Mononuclear cell (primary cell): ENCODE results near the gene FCN3. TPM values are rescaled to one million over a fixed set of nuclear protein-coding genes. Genes with fewer than 3 reads are reported as not detected.

ENCODE experiments used
- H3K27me3 ChIP-seq: 2 replicates; pipeline ENCODE4 v1.6.0; 2011; ENCODE audit warnings: low read length, control low read depth; ENCODE audit not compliant: insufficient read depth
- H3K4me1 ChIP-seq: 2 replicates; pipeline ENCODE4 v1.5.1; 2011; ENCODE audit warnings: mild to moderate bottlenecking, low read length, control low read depth; ENCODE audit not compliant: insufficient read depth
- H3K4me3 ChIP-seq: 2 replicates; pipeline ENCODE4 v1.5.1; 2011; ENCODE audit warnings: mild to moderate bottlenecking, low read length, moderate library complexity
- H3K9me3 ChIP-seq: 2 replicates; pipeline ENCODE4 v1.5.1; 2011; ENCODE audit warnings: low read depth, mild to moderate bottlenecking, control low read depth, low read length
- total RNA-seq: library from RNA; depleted of rRNA; stranded (reverse); fragments of >200 nt; gene quantifications from one replicate; pipeline ENCODE4 v1.2.3, GENCODE V29; 2012

Gene FCN3
- total RNA-seq, 1 donor: not detected

DNA sequence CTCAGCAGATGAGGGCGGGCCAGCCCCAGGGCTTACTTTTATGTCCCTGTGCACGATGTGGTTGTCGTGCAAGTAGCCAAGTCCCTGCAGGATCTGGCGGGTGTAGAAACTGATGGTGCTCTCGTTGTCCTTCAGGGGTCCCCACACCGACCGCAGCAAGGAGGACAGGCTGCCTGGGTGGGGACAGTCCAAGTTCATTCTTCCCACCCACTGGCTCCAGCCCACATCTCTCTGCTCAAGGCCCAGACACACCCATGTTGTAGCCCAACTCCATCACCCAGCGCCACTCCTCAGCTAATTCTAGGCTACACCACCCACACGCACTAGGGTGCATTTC, 14.8 kb downstream of the FCN3 start:
- H3K9me3 ChIP-seq: no peaks in the 10 kb centered on the region
- H3K27me3 ChIP-seq: no peaks in the 10 kb centered on the region
- peaks cover 43% of the 10 kb centered on the region for H3K4me1 ChIP-seq
- no peak overlapping the region for H3K4me3 ChIP-seq

DNA sequence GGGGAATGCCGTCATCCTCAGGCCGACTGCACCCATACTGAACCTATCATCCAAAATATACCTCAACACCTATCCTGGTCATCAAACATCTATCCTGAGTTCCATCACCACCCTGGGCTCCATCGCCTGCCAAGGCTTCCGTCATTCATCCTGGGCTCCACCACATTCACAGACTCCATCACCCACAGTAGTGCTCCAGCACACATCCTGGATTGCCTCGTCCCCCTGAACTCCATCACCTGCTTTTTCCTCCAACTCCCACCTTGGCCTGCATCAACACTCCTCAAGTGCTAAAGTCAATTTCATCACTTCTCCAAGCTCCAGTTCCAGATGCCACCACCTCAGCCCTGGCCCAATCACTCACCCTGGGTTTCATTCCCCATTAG, 15.7 kb downstream of the FCN3 start:
- H3K4me1 ChIP-seq: peaks cover 39% of the 10 kb centered on the region
- no peaks in the 10 kb centered on the region for H3K9me3 ChIP-seq
- H3K27me3 ChIP-seq: no peaks in the 10 kb centered on the region
- H3K4me3 ChIP-seq: no peak overlapping the region

DNA sequence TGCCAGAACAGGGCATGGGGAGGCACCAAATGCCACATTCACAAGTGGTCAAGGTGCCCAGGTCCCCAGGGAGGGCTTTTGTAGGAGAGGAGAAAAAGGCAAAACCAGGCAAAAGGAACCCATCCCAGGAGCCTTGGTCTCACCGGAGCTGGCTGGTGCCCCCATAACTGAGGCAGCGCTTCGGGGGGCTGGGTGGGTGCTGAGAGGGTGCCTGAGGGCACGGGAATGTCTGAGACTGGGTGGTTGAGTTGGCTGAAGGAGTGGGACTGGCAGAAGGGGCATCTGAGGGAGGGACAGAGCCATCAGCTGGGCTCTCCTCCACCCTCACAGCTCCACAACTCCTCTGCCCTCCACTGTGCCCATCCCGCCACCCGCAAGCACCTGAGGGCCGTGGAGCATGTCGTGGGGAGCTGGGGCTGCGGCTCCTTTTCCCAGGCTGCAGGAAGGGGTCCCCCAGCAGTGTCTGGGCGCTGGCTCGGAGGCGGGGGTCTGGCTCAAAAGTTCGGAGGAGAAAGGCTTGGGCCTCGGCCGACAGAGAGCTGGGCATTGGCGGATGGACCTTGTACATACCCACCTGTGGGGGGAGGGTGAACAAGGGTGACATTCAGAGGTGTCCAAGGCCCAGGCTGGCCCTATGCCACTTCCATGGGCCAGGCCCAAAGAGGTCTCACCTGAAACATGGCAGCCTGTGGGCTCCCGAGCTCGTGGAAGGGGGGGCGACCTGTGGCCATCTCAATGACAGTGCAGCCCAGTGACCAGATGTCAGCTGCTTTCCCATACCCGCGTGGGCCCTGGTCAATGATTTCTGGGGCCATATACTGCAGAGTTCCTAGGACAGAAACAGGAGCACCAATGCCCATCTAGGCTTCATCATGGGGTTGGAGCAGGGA, 16.3 kb downstream of the FCN3 start:
- Histone ChIP-seq H3K4me1 (peaks cover 39% of the 10 kb centered on the region), H3K9me3 (no peaks in the 10 kb centered on the region), H3K27me3 (no peaks in the 10 kb centered on the region), H3K4me3 (no peak overlapping the region)

DNA sequence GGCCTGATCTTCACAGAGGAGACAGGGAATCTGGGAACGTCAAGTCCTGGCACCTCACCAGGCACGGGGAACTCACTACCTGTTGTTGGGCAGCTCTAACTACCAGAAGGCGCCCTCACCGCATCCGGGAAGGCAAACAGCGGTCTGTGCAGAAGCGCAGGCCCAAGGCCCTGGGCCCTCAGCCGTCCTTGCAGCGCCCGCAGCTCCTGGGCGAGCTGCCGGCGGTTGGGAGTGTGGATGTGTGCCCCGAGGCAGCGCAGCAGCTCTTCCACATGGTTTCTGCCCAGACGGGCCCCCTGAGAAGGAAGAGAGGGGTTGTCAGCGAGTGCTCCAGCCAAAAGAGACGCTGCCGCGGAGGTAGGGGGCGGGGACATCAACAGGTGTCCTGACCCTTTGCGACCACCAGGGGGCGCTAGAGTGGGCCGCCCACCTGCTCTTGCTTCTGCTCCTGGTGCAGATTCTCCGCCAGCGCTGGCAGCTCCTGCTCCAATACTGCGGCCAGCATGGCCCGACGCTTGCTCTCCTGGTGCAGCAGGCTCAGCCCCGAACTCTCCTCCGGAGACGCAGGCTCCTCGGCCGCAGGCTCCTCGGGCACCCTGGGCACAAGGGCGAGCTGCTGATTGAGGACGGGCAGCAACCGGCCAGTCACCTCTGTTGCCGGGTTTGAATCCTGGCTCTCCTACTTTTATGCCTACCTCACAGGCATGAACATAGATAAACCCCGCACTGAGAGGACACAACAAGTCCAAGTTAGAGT, 17.2 kb downstream of the FCN3 start:
- H3K4me3 ChIP-seq: peak overlapping the region; percentile 23
- H3K9me3 ChIP-seq: no peaks in the 10 kb centered on the region
- H3K27me3 ChIP-seq: no peaks in the 10 kb centered on the region
- peaks cover 39% of the 10 kb centered on the region for H3K4me1 ChIP-seq

DNA sequence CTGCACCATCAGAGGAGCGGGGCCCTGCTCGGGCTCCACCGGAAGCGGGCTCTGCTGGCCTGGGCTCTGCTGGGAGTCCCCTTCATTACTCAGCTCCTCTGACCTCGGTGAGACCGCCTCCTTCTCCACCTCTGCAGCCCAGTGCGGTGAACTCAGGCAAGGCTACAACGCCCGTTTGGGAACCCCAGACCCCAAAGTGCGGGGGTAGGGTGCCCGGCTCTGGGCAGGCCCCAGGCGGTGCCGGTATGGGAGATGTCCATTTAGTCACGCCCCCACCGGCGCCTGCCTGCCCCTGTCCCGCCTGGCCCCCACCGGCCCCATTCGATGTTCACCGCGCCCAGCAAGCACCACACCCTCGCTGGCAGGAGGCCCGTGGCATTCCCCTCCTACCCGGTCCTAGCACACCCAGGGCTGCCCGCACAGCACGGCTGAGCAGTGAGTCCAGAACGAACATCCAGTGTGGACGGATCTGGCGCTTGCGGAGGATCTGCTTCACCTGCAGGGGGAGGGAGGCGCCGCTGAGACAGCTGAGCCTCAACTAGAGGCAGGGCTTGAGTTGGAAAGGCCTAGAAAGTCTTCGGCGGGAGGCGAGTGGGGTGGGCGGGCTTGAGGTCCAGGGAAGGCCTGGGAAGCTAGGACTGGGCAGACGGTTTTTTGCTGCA, 17.9 kb downstream of the FCN3 start:
- Histone ChIP-seq H3K27me3 (no peaks in the 10 kb centered on the region), H3K9me3 (no peaks in the 10 kb centered on the region), H3K4me3 (peak overlapping the region; percentile 23), H3K4me1 (peaks cover 39% of the 10 kb centered on the region)

DNA sequence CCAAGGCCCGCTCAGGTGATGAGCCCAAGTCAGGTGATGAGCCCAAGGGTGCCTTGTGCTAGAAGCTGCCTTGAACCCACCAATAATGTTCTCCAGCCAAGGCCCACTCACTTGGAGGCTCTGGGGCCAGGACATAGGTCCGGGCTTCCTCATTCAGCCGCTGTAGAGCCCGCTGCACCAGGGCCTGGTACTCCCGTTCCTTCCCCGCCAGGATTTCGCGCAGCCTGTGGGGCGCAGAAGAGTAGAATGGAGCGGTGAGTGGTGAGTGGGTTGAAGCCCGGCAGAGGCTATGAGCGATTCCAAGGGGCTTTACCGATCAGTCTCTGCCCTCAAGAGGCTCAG, 18.4 kb downstream of the FCN3 start:
- H3K27me3 ChIP-seq: no peaks in the 10 kb centered on the region
- H3K4me3 ChIP-seq: no peak overlapping the region
- H3K9me3 ChIP-seq: no peaks in the 10 kb centered on the region
- peaks cover 39% of the 10 kb centered on the region for H3K4me1 ChIP-seq

DNA sequence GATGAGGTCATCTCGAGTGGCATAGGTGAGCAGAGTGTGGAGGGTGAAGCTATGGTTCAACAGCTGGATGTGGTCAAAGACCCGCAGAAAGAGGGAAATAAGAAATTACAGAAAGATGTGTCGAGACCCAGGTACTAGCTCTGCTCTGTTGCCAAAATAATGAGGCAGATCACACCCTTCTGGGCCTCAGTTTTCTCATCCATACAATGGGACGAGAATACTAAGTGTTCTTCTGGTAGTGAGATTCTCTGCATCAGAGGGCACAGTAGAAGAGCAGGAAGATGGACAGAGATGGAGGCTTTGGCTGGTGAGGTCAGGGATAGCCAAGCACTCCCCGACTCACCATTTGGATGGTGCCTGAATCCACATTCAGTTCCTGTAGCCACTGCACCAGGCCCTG, 18.9 kb downstream of the FCN3 start:
- H3K4me3 ChIP-seq: no peak overlapping the region
- peaks cover 36% of the 10 kb centered on the region for H3K4me1 ChIP-seq
- H3K27me3 ChIP-seq: no peaks in the 10 kb centered on the region
- no peaks in the 10 kb centered on the region for H3K9me3 ChIP-seq

DNA sequence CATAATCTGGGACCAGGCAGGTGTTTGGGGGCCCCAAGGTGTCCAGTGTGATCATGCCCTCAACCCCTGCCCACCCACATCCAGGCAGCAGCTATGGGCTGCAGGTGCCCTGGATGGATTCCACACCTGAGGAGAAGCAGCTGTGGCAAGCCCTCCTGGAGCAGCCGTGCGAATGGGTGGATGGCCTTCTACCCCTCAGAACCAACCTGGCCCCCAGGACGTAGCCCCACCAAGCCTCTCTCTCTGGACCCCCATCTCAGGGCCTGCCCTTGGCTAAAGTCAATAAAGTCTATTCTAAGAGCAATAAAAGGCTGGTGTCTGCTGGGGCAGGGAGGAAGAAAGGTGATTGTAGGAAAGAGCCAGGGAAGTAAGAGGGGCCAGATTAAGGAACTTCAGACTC, 21.0 kb downstream of the FCN3 start:
- Histone ChIP-seq H3K27me3 (no peaks in the 10 kb centered on the region), H3K9me3 (no peaks in the 10 kb centered on the region), H3K4me1 (peaks cover 39% of the 10 kb centered on the region), H3K4me3 (no peak overlapping the region)

DNA sequence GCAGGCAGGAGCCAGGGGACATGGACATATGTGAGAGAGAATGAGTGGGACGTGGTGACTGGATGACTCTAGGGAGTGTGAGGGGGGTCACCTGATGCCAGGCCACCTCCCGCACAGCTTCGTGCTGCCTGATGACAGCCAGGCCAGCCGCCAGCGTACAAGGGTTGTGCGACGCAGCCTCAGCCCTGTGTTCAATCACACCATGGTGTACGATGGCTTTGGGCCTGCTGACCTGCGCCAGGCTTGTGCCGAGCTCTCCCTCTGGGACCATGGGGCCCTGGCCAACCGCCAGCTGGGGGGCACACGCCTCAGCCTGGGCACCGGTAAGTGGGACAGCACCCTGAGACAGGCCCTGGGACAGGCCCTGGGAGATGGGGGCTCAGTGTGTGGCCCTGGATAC, 21.5 kb downstream of the FCN3 start:
- Histone ChIP-seq H3K4me3 (no peak overlapping the region), H3K9me3 (no peaks in the 10 kb centered on the region), H3K27me3 (no peaks in the 10 kb centered on the region), H3K4me1 (peaks cover 39% of the 10 kb centered on the region)

DNA sequence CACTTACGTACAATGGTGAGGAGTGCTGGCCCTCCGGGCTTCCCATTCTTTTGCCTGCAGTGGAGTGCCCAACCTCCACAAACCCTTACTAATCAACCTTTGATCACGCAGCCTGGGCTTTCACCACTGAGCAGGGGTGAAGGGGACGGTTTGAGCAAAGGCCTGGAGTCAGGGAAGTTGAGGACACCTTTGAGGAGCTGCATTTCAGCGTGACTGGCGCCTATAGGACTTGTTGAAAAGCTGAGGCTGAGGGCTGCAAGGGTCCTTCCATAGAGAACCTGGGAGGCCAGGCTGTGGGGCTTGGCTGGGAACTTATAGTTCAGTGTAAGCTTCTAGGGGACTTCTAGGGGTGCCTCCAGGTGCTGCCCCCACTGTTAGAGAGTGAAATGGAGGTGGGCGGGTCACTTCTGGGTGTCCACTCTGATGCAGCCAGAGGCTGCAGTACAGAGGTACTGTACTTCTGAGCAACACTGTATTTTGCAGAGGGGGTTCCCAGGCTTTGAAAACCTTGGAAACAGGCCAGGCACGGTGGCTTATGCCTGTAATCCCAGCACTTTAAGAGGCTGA, 23.0 kb downstream of the FCN3 start:
- Histone ChIP-seq H3K4me1 (peaks cover 25% of the 10 kb centered on the region), H3K9me3 (no peaks in the 10 kb centered on the region), H3K27me3 (no peaks in the 10 kb centered on the region), H3K4me3 (no peak overlapping the region)

DNA sequence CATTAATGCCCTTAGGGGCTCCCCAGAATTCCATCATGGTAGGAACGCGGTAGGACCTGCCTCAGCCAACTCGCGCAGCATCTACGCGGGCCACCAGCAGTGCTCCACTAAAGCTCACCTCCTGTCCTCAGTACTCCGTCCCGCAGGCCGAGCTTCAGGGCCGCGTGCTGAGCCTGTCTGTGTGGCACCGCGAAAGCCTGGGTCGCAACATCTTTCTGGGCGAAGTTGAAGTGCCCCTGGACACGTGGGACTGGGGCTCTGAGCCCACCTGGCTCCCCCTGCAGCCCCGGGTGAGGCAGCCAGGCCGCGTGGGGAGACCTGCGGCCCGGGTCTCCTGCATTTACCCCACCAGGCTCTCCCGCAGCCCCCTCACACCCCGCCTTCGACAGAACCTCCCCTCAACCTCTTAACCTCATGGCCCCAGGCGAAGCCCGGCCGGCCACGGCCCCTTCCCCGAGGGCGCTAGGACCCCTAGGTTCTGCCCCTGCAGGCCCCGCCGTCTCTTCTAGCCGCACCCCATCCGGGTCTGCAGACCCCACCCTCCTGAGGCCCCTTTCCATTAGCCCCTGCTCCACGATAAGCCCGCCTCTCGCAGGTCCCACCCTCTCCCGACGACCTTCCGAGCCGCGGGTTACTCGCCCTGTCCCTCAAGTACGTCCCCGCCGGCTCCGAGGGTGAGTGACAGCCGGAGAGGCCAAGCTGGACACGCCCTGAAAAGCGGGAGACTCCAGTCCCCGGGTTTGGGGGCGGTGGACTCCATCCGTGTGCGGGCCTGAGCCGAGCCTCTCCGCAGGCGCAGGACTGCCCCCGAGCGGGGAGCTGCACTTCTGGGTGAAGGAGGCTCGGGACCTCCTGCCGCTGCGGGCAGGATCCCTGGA, 23.7 kb downstream of the FCN3 start:
- no peaks in the 10 kb centered on the region for H3K27me3 ChIP-seq
- peaks cover 17% of the 10 kb centered on the region for H3K4me1 ChIP-seq
- H3K9me3 ChIP-seq: no peaks in the 10 kb centered on the region
- no peak overlapping the region for H3K4me3 ChIP-seq

DNA sequence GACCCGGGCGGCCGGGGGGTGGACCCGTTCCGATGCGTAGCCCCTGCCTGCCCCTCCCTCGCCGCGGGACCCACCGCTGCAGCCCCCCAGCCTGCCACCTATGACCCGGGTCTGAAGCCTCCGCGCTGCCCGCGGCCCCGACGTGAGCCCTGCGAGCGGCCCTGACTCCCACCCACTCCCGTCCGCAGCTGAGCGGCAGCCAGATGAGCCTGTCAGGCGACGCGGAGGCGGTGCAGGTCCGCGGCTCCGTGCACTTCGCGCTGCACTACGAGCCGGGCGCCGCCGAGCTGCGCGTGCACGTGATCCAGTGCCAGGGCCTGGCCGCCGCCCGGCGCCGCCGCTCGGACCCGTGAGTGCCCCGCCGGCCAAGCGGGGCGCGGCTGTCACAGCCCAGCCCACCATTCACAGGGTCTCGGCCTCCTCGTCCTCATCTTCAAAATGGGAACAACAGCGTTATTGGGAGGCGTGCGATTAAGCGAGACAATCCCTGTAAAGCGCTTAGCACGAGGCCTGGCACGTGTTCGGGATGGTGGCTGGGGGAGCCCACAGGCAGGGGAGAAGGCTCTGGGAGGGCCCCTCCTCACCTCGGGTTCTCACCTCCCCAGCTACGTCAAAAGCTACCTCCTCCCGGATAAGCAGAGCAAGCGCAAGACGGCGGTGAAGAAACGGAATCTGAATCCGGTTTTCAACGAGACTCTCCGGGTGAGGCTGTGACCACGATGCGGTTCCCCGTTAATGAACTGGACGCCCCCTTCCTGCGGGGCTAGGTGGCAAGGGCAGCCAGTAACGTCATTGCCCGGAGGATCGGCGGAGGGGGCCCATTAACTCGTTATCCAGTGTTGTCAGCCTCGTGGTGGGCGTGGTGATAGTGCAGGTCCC, 24.6 kb downstream of the FCN3 start:
- H3K4me3 ChIP-seq: peak overlapping the region; percentile 19
- H3K27me3 ChIP-seq: no peaks in the 10 kb centered on the region
- H3K4me1 ChIP-seq: peaks cover 22% of the 10 kb centered on the region
- no peaks in the 10 kb centered on the region for H3K9me3 ChIP-seq

DNA sequence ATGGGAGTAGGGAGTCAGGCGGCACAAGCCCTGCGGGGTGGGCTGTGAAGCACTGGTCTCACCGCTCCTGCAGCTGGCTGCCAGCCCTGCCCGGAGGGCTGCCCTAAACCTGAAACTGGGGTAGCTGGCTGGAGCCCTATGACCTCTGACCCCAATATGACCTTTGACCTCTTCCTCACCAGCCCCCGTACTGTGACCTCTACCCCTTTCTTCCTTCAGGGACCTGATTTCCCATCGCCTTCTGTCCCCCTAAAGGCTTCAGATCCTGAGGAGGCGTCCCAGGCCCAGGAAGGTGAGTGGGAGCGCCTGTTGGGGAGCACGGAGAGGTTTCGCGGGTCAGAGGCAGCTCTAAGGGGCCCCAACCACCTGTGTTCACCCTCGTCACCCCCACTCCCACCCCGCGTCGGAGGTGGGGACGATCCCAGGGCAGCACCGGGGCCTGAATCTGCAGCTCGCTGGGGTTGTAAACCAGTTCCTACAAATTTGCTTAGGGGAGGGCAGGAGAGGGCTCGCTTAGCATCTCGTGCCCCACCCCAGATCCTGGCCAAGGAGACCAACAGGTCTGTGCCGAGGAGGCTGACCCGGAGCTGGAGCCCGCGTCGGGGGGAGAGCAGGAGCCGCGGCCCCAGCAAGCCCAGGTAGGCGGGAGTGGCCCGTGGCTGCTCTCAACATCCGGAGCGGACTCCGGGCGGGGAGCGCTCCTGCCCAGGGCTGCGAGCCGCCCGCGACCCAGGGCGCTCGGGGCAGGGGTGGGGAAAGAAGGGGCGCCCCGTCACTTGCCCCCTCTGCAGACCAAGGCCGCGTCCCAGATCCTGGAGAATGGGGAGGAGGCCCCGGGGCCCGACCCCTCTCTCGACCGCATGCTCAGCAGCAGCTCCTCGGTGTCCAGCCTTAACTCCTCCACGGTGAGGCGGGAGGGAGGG, 25.5 kb downstream of the FCN3 start:
- no peaks in the 10 kb centered on the region for H3K27me3 ChIP-seq
- peaks cover 31% of the 10 kb centered on the region for H3K4me1 ChIP-seq
- H3K4me3 ChIP-seq: peak overlapping the region; percentile 19
- no peaks in the 10 kb centered on the region for H3K9me3 ChIP-seq
